ENCODE measurements around the gene SLC23A2.

DNA sequence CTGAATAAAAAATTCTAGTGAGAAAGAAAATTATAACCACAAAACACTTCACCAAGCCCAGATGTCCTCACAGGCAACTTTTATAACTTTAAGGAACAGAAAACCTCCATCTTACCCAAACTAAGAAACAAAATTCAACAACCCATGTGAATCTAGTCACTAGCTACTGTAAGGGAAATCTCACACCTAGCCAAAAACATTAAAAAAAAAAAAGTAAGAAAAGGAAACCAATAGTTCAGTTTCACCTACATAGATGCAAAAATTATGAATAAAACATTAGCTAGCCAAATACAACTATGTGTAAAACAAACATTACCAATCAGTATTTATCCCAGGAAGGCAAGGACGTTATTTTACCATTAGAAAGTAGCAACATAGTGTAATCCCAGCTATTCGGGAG is 35.5 kb upstream of the SLC23A2 start:
- no peak for TF ChIP-seq BHLHE40 (IDR thresholded peaks at IDR 0.05; ENCODE audit: borderline replicate concordance)
- no peak for TF ChIP-seq FOXM1 (IDR thresholded peaks at IDR 0.05; ENCODE audit: borderline replicate concordance)
- TF ChIP-seq FOXK2 (IDR thresholded peaks at IDR 0.05), result no peak
- no peak for TF ChIP-seq ARNT (IDR thresholded peaks at IDR 0.05)
- TF ChIP-seq HDGF (IDR thresholded peaks at IDR 0.05; ENCODE audit: borderline replicate concordance), result no peak
- TF ChIP-seq SP1 (IDR thresholded peaks at IDR 0.05), result no peak
- no peak for TF ChIP-seq SUZ12 (IDR thresholded peaks at IDR 0.05)
- TF ChIP-seq NFRKB (IDR thresholded peaks at IDR 0.05), result no peak
- TF ChIP-seq, protein P1, sequence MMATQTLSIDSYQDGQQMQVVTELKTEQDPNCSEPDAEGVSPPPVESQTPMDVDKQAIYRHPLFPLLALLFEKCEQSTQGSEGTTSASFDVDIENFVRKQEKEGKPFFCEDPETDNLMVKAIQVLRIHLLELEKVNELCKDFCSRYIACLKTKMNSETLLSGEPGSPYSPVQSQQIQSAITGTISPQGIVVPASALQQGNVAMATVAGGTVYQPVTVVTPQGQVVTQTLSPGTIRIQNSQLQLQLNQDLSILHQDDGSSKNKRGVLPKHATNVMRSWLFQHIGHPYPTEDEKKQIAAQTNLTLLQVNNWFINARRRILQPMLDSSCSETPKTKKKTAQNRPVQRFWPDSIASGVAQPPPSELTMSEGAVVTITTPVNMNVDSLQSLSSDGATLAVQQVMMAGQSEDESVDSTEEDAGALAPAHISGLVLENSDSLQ (IDR thresholded peaks at IDR 0.05), result no peak
